Measurements from ENCODE around the gene JUP.

Gene JUP

DNA sequence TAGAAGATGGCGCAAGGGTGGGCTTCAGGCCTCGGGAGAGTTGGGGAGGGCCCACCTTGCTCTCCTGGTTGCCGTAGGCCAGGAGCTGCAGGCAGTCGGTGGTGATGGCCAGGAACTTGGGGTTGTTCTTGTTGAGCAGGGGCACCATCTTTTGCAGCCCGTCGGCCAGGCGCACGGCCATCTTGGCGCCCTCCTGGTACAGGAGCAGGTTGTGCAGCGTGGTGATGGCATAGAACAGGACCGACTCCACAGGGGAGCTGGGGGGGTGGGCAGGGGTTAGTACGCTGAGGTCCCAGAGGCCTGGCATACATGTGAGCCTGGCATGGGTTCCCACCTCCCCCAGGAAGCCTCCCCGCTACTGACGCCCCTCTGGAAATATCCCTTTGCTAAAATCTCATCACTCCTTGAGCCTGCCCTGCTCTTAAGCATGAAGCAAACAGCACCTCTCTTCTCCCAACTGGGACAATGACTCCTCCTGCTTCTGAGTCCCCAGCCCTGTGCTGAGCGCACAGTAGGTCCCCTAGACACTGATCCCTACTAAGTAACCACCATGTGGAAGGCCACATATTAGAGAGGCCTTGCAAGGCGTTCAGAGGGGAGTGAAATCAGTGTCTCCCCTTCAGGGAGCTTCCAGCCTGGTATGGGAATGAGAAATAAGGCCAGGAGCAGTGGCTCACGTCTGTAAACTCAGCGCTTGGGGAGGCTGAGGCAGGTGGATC lies 19.0 kb downstream of the JUP start:
- H3F3A ChIP-seq (ENCODE audit: insufficient read depth): no peaks in the 10 kb centered on the region
- no peaks in the 10 kb centered on the region for H3K79me2 ChIP-seq (ENCODE audit: insufficient read depth, low read length)
- H2AFZ ChIP-seq (ENCODE audit: low read depth, low read length, severe bottlenecking): no peak overlapping the region
- H3K9ac ChIP-seq (ENCODE audit: low read length): no peak overlapping the region
- H3K9me3 ChIP-seq (ENCODE audit: insufficient read depth, low read length): no peaks in the 10 kb centered on the region
- no peaks in the 10 kb centered on the region for H4K20me1 ChIP-seq (ENCODE audit: low read depth, low read length)
- no peaks in the 10 kb centered on the region for H3K36me3 ChIP-seq (ENCODE audit: low read length)
- no peak overlapping the region for H3K27ac ChIP-seq (ENCODE audit: low read depth, low read length)
- H3K27me3 ChIP-seq (ENCODE audit: low read length): no peaks in the 10 kb centered on the region
- H3K4me2 ChIP-seq (ENCODE audit: low read depth, low read length, poor library complexity, severe bottlenecking): no peak overlapping the region
- no peak overlapping the region for H3K4me3 ChIP-seq (ENCODE audit: insufficient read depth, low read length, poor library complexity, severe bottlenecking)
- TF ChIP-seq, protein P1, sequence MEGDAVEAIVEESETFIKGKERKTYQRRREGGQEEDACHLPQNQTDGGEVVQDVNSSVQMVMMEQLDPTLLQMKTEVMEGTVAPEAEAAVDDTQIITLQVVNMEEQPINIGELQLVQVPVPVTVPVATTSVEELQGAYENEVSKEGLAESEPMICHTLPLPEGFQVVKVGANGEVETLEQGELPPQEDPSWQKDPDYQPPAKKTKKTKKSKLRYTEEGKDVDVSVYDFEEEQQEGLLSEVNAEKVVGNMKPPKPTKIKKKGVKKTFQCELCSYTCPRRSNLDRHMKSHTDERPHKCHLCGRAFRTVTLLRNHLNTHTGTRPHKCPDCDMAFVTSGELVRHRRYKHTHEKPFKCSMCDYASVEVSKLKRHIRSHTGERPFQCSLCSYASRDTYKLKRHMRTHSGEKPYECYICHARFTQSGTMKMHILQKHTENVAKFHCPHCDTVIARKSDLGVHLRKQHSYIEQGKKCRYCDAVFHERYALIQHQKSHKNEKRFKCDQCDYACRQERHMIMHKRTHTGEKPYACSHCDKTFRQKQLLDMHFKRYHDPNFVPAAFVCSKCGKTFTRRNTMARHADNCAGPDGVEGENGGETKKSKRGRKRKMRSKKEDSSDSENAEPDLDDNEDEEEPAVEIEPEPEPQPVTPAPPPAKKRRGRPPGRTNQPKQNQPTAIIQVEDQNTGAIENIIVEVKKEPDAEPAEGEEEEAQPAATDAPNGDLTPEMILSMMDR (IDR thresholded peaks at IDR 0.05; ENCODE audit: insufficient read depth, low read length, poor library complexity, severe bottlenecking): no peak
- no peak for TF ChIP-seq EZH2phosphoT487 (conservative IDR thresholded peaks at IDR 0.05; ENCODE audit: low read length)
- no peaks in the 10 kb centered on the region for H3K9me2 ChIP-seq (replicated peaks; ENCODE audit: insufficient read depth, low read length)

DNA sequence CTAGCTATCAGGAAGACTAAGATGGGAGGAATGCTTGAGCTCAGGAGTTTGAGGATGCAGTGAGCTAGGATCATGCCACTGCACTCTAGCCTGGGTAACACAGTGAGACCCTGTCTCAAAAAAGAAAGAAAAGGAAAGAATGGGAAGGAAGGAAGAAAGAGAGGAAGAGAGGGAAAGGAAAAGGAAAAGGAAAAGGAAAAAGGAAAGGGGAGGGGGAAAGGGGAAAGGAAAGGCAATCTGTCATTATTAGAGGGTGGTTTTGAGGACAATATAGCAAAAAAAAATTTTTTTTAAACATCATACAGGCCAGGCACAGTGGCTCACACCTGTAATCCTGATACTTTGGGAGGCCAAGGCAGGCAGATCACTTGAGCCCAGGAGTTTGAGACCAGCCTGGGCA lies 20.4 kb downstream of the JUP start:
- no peak overlapping the region for H3K9ac ChIP-seq (ENCODE audit: low read length)
- no peaks in the 10 kb centered on the region for H3F3A ChIP-seq (ENCODE audit: insufficient read depth)
- H3K36me3 ChIP-seq (ENCODE audit: low read length): no peaks in the 10 kb centered on the region
- no peaks in the 10 kb centered on the region for H3K9me2 ChIP-seq (replicated peaks; ENCODE audit: insufficient read depth, low read length)
- no peak overlapping the region for H3K4me2 ChIP-seq (ENCODE audit: low read depth, low read length, poor library complexity, severe bottlenecking)
- H3K79me2 ChIP-seq (ENCODE audit: insufficient read depth, low read length): no peaks in the 10 kb centered on the region
- no peaks in the 10 kb centered on the region for H3K27me3 ChIP-seq (ENCODE audit: low read length)
- TF ChIP-seq, protein P1 (IDR thresholded peaks at IDR 0.05; ENCODE audit: insufficient read depth, low read length, poor library complexity, severe bottlenecking): no peak
- TF ChIP-seq EZH2phosphoT487 (conservative IDR thresholded peaks at IDR 0.05; ENCODE audit: low read length): no peak
- H2AFZ ChIP-seq (ENCODE audit: low read depth, low read length, severe bottlenecking): no peak overlapping the region
- no peak overlapping the region for H3K4me3 ChIP-seq (ENCODE audit: insufficient read depth, low read length, poor library complexity, severe bottlenecking)
- no peaks in the 10 kb centered on the region for H3K9me3 ChIP-seq (ENCODE audit: insufficient read depth, low read length)
- H3K27ac ChIP-seq (ENCODE audit: low read depth, low read length): no peak overlapping the region
- H4K20me1 ChIP-seq (ENCODE audit: low read depth, low read length): no peaks in the 10 kb centered on the region

DNA sequence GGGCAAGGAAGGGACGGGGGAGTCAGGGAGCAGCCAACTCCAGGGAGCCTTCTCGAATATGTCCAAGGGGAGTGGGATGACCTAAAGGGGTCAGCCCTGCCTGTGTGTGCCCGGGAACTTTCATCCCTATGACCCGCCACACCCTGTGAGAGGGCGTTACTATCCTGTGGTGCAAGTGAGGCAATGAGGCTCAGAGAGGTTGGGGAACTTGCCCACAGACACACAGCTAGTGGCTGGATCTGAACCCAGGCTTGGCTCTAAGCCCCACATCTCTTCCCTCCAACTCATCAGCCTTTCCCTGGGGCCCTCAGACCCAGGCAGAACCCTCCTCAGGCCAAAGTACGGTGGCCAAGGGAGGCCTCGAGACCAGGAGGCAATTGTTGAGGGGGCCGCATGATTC lies 23.2 kb downstream of the JUP start:
- no peaks in the 10 kb centered on the region for H3F3A ChIP-seq (ENCODE audit: insufficient read depth)
- no peaks in the 10 kb centered on the region for H3K36me3 ChIP-seq (ENCODE audit: low read length)

More for the DNA sequence above, 23.2 kb downstream of the JUP start:
- Histone ChIP-seq H3K79me2 (ENCODE audit: insufficient read depth, low read length) (no peaks in the 10 kb centered on the region), H2AFZ (ENCODE audit: low read depth, low read length, severe bottlenecking) (no peak overlapping the region), H3K27me3 (ENCODE audit: low read length) (no peaks in the 10 kb centered on the region), H3K4me2 (ENCODE audit: low read depth, low read length, poor library complexity, severe bottlenecking) (no peak overlapping the region), H3K4me3 (ENCODE audit: insufficient read depth, low read length, poor library complexity, severe bottlenecking) (no peak overlapping the region), H3K9me2 (replicated peaks; ENCODE audit: insufficient read depth, low read length) (no peaks in the 10 kb centered on the region), H3K9me3 (ENCODE audit: insufficient read depth, low read length) (no peaks in the 10 kb centered on the region), H4K20me1 (ENCODE audit: low read depth, low read length) (no peaks in the 10 kb centered on the region), H3K27ac (ENCODE audit: low read depth, low read length) (no peak overlapping the region), H3K9ac (ENCODE audit: low read length) (no peak overlapping the region)
- TF ChIP-seq, protein P1 (IDR thresholded peaks at IDR 0.05; ENCODE audit: insufficient read depth, low read length, poor library complexity, severe bottlenecking): no peak
- no peak for TF ChIP-seq EZH2phosphoT487 (conservative IDR thresholded peaks at IDR 0.05; ENCODE audit: low read length)

Measured in SU-DHL-6 (cell line).